ENCODE results near the gene FPR3. TPM values are rescaled to one million over a fixed set of nuclear protein-coding genes. Genes with fewer than 3 reads are reported as not detected.
"Not testable (repeated sequence)": the region's sequence is repeated elsewhere in the genome, so short reads cannot be mapped to it uniquely, and the experiment has no call there.

FPR3 gene
- total and polyA plus RNA-seq, 2 donors = 1.0 to 5.8 TPM

GRCh38 chr19:51805396-51805795 lies 10.4 kb downstream of the FPR3 start:
- H3K36me3 ChIP-seq (ENCODE audit: insufficient read depth); H3K27ac ChIP-seq (ENCODE audit: low read depth); H3K4me3 ChIP-seq (ENCODE audit: low read depth, low read length); H3K4me1 ChIP-seq (ENCODE audit: insufficient read depth); DNase-seq (ENCODE audit: extremely low spot score): not testable (repeated sequence)
- WGBS = 83% methylated on average over 8 of the region's 8 CpGs

- not testable (repeated sequence) for H3K4me1 ChIP-seq (ENCODE audit: insufficient read depth)
- WGBS = 82% methylated on average over 5 of the region's 5 CpGs
Measured at GRCh38 chr19:51806571-51806970, 11.6 kb downstream of the FPR3 start.

GRCh38 chr19:51807111-51807701 lies 12.2 kb downstream of the FPR3 start:
- WGBS = 36% methylated on average over 6 of the region's 6 CpGs
- no peaks in the 10 kb centered on the region for H3K36me3 ChIP-seq (ENCODE audit: insufficient read depth)
- H3K4me1 ChIP-seq (ENCODE audit: insufficient read depth) = no peaks in the 10 kb centered on the region

More at GRCh38 chr19:51806571-51806970, 11.6 kb downstream of the FPR3 start:
- H3K27ac ChIP-seq (ENCODE audit: low read depth); DNase-seq (ENCODE audit: extremely low spot score); H3K4me3 ChIP-seq (ENCODE audit: low read depth, low read length); H3K36me3 ChIP-seq (ENCODE audit: insufficient read depth): not testable (repeated sequence)

GRCh38 chr19:51807925-51808324 lies 13.0 kb downstream of the FPR3 start:
- no peak for DNase-seq (ENCODE audit: extremely low spot score)

More at GRCh38 chr19:51807111-51807701, 12.2 kb downstream of the FPR3 start:
- H3K27ac ChIP-seq (ENCODE audit: low read depth) = no peak overlapping the region
- DNase-seq (ENCODE audit: extremely low spot score) = no peak
- no peak overlapping the region for H3K4me3 ChIP-seq (ENCODE audit: low read depth, low read length)

GRCh38 chr19:51808333-51808986 lies 13.5 kb downstream of the FPR3 start:
- no peak for DNase-seq (ENCODE audit: extremely low spot score)
- 67% methylated on average over 8 of the region's 8 CpGs for WGBS
- Histone ChIP-seq H3K36me3 (ENCODE audit: insufficient read depth) (no peaks in the 10 kb centered on the region), H3K4me1 (ENCODE audit: insufficient read depth) (no peaks in the 10 kb centered on the region), H3K27ac (ENCODE audit: low read depth) (no peak overlapping the region), H3K4me3 (ENCODE audit: low read depth, low read length) (no peak overlapping the region)

More at GRCh38 chr19:51807925-51808324, 13.0 kb downstream of the FPR3 start:
- no peaks in the 10 kb centered on the region for H3K36me3 ChIP-seq (ENCODE audit: insufficient read depth)
- H3K4me1 ChIP-seq (ENCODE audit: insufficient read depth) = no peaks in the 10 kb centered on the region
- no peak overlapping the region for H3K4me3 ChIP-seq (ENCODE audit: low read depth, low read length)
- WGBS = 79% methylated on average over 2 of the region's 2 CpGs
- H3K27ac ChIP-seq (ENCODE audit: low read depth) = no peak overlapping the region

- no peaks in the 10 kb centered on the region for H3K36me3 ChIP-seq (ENCODE audit: insufficient read depth)
- WGBS = 63% methylated on average over 4 of the region's 4 CpGs
- no peak overlapping the region for H3K4me3 ChIP-seq (ENCODE audit: low read depth, low read length)
Measured at GRCh38 chr19:51809787-51810186, 14.8 kb downstream of the FPR3 start.

GRCh38 chr19:51810223-51810622 lies 15.3 kb downstream of the FPR3 start:
- no peak overlapping the region for H3K4me3 ChIP-seq (ENCODE audit: low read depth, low read length)
- no peaks in the 10 kb centered on the region for H3K36me3 ChIP-seq (ENCODE audit: insufficient read depth)
- WGBS = 66% methylated on average over 7 of the region's 7 CpGs
- H3K27ac ChIP-seq (ENCODE audit: low read depth) = no peak overlapping the region
- H3K4me1 ChIP-seq (ENCODE audit: insufficient read depth) = no peaks in the 10 kb centered on the region
- DNase-seq (ENCODE audit: extremely low spot score) = no peak

More at GRCh38 chr19:51809787-51810186, 14.8 kb downstream of the FPR3 start:
- Histone ChIP-seq H3K27ac (ENCODE audit: low read depth) (no peak overlapping the region), H3K4me1 (ENCODE audit: insufficient read depth) (no peaks in the 10 kb centered on the region)
- DNase-seq (ENCODE audit: extremely low spot score) = no peak

GRCh38 chr19:51811344-51811743 lies 16.4 kb downstream of the FPR3 start:
- Histone ChIP-seq H3K4me3 (ENCODE audit: low read depth, low read length) (no peak overlapping the region), H3K27ac (ENCODE audit: low read depth) (no peak overlapping the region), H3K4me1 (ENCODE audit: insufficient read depth) (no peaks in the 10 kb centered on the region), H3K36me3 (ENCODE audit: insufficient read depth) (no peaks in the 10 kb centered on the region)
- WGBS = 84% methylated on average over 11 of the region's 11 CpGs
- no peak for DNase-seq (ENCODE audit: extremely low spot score)

- no peak for DNase-seq (ENCODE audit: extremely low spot score)
- Histone ChIP-seq H3K36me3 (ENCODE audit: insufficient read depth) (no peaks in the 10 kb centered on the region), H3K4me1 (ENCODE audit: insufficient read depth) (no peaks in the 10 kb centered on the region), H3K27ac (ENCODE audit: low read depth) (no peak overlapping the region), H3K4me3 (ENCODE audit: low read depth, low read length) (no peak overlapping the region)
- 87% methylated on average over 9 of the region's 9 CpGs for WGBS
Measured at GRCh38 chr19:51815043-51815442, 20.1 kb downstream of the FPR3 start.

- WGBS = 89% methylated on average over 1 of the region's 1 CpG
- no peak for DNase-seq (ENCODE audit: extremely low spot score)
- H3K36me3 ChIP-seq (ENCODE audit: insufficient read depth) = no peaks in the 10 kb centered on the region
- H3K27ac ChIP-seq (ENCODE audit: low read depth) = no peak overlapping the region
- H3K4me1 ChIP-seq (ENCODE audit: insufficient read depth) = no peaks in the 10 kb centered on the region
- no peak overlapping the region for H3K4me3 ChIP-seq (ENCODE audit: low read depth, low read length)
Measured at GRCh38 chr19:51816711-51817110, 21.8 kb downstream of the FPR3 start.

GRCh38 chr19:51820011-51820410 lies 25.1 kb downstream of the FPR3 start:
- WGBS = 67% methylated on average over 3 of the region's 3 CpGs
- DNase-seq (ENCODE audit: extremely low spot score) = no peak
- H3K4me3 ChIP-seq (ENCODE audit: low read depth, low read length) = no peak overlapping the region
- H3K36me3 ChIP-seq (ENCODE audit: insufficient read depth) = no peaks in the 10 kb centered on the region
- no peak overlapping the region for H3K27ac ChIP-seq (ENCODE audit: low read depth)
- H3K4me1 ChIP-seq (ENCODE audit: insufficient read depth) = no peaks in the 10 kb centered on the region

- Histone ChIP-seq H3K4me3 (ENCODE audit: low read depth, low read length) (no peak overlapping the region), H3K4me1 (ENCODE audit: insufficient read depth) (no peaks in the 10 kb centered on the region), H3K36me3 (ENCODE audit: insufficient read depth) (no peaks in the 10 kb centered on the region), H3K27ac (ENCODE audit: low read depth) (no peak overlapping the region)
- WGBS = 67% methylated on average over 7 of the region's 7 CpGs
- DNase-seq (ENCODE audit: extremely low spot score) = no peak
Measured at GRCh38 chr19:51820831-51821446, 26.0 kb downstream of the FPR3 start.

- Histone ChIP-seq H3K36me3 (ENCODE audit: insufficient read depth) (no peaks in the 10 kb centered on the region), H3K4me1 (ENCODE audit: insufficient read depth) (no peaks in the 10 kb centered on the region), H3K4me3 (ENCODE audit: low read depth, low read length) (no peak overlapping the region), H3K27ac (ENCODE audit: low read depth) (no peak overlapping the region)
- no peak for DNase-seq (ENCODE audit: extremely low spot score)
- 73% methylated on average over 3 of the region's 3 CpGs for WGBS
Measured at GRCh38 chr19:51821456-51821855, 26.5 kb downstream of the FPR3 start.

GRCh38 chr19:51821921-51822320 lies 27.0 kb downstream of the FPR3 start:
- Histone ChIP-seq H3K4me3 (ENCODE audit: low read depth, low read length) (no peak overlapping the region), H3K4me1 (ENCODE audit: insufficient read depth) (no peaks in the 10 kb centered on the region), H3K36me3 (ENCODE audit: insufficient read depth) (no peaks in the 10 kb centered on the region), H3K27ac (ENCODE audit: low read depth) (no peak overlapping the region)
- no peak for DNase-seq (ENCODE audit: extremely low spot score)
